CD4-positive, alpha-beta T cell treated with Interleukin-15 for 1 hour (primary cell): ENCODE measurements around the gene TRIM25.

ENCODE experiments used
- DNase-seq: peaks from one replicate; pipeline ENCODE4 v3.0.0-alpha.2; 2020

Gene TRIM25

GRCh38 chr17:56892333-56892732, 21.5 kb downstream of the TRIM25 start:
- DNase-seq = no peak

DNA sequence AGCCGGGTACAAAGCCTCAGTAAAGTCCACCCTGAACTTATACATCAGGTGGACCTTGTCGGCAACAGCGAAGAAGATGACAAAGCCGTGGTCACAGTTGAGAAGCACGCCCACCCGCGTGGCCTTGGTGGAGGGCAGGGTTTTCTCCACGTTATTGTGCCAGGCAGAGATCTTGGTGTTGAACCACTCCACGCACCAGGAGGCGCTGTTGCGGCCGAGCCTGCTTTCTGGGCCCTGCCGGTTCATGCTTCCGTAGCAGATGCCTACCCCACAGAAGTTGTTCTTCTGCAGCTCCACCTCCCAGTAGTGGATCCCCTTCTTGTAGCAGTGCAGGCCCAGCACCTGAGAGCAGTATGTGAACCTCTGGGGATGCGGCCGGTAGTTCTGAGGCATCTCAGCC, 22.1 kb downstream of the TRIM25 start:
- DNase-seq = peak; percentile 38

GRCh38 chr17:56890906-56891674, 22.8 kb downstream of the TRIM25 start:
- no peak for DNase-seq

GRCh38 chr17:56890390-56890789, 23.5 kb downstream of the TRIM25 start:
- no peak for DNase-seq

DNA sequence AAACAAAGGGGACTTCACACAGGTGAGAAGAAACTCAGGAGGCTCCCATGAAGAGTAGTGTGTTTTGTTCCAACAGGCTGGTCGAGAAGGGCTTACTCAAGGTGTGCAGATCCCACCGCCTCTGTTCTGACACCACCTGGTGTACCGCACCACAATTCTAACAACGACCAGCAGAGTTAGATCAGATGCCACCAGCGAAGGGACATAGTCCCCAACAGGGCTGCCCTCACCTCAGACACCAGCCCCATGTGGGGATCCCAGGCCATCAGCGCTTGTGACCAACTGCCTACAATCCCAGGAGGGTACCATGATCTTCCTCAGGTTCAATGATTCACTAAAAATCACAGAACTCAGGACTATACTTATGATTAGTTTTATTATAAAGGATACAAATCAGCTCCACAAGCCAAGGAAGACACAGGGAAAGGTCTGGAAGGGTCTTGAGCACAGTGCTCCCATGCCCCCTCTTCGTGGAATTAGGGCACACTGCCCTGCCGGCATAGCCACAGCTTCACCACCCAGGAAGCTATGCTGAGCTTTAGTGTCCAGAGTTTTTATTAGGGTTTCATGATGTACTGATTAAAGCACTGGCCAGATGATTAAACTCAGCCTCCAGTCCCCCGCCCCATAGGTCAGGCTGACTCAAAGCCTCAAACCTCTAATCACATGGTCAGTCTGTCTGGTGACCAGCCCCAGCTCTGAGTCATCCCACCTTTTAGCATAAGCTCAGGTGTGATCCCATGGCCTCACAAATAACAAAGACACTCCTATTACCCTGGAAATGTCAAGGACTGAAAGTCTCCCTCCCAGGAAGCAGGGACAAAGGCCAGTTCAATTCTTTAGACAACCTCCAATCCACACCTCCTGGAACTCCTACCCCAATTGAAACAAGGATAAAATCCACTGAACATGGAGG, 26.0 kb downstream of the TRIM25 start:
- no peak for DNase-seq

DNA sequence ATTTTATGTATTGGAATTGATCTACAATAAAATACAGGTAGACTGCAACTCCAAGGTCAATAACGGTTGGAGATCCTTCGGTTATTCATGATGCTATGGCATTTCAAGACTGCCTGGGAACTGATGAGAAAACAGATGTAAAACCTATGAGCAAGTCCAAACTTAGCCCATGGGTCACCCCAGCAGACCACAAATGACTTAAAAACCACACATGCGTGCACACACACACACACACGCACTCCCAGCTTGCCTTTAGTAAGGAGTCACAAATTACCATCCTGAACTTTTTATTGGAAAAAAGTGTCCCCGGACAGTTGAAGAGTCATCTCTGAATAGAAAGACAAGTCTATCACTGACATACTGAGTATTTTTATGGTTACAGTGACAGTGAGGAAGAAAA, 26.7 kb downstream of the TRIM25 start:
- no peak for DNase-seq

DNA sequence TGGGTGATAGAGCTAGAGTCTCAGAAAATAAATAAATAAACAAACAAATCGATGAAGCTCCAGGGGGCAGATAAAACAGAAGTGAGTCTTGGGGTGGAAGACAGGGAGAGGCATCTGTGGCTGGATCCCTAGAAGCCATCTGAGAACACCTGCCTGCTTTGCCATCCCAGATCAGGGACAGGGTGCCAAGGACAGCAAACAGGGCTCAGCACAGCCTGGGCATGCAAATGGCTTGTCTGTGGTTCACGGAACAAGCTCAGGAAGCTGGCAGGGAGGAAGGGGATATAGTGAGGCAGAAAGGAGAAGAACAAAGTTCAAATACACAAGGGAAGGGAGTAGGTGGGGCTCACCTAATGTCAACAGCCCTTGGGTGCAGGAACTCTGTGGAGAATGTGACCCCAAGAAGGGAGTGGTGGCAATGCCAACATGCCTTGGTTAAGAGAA, 27.5 kb downstream of the TRIM25 start:
- DNase-seq = no peak

DNA sequence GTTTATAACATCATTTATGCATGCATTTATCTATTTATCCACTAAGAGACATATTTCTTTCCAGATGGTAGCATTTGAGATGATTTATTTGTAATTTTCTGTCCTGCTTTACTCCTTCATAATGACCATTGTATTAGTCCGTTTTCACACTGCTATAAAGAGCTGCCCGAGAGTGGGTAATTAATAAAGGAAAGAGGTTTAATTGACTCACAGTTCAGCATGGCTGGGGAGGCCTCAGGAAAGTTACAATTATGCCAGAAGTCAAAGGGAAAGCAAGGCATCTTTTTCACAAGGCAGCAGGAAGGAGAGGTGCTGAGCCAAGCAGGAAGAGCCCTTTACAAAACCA, 28.6 kb downstream of the TRIM25 start:
- no peak for DNase-seq

DNA sequence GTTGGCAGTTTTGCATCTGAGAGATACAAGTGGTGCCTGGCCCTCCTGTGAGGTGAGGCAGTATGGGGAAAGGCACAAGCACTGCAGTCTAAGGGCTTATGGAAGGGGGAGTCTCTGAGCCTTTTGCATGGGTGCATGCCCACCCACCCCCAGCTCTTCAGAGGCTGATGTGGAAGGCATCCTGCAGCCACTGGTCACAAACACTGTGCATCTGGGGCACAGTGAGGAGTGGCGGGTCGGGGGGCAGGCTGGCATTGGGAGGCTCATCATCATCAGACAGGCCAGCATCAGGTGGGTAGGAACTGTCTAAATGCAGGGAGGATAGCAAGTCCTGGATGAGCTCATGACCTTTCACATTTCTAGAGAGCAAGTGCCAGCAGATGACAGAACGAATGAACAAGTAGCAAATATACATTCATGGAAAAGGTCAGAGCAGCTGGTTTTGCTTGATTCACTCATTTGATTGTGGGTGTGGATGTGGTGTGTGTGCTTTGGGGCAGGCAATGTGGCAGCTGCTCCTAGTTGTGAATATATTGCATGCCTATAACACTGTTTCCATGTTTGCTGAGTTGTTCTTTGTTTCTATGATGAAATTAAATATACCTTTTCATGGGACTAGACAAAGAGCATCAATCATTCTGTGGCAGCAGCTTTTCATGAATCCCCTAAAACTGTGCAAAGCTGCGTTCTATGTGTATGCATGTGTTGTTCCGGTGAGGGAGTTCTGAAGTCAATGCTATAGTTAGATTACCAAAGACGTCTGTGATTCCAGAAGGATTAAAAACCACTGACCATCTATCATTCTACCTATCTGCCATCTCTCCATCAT, 29.2 kb downstream of the TRIM25 start:
- no peak for DNase-seq

GRCh38 chr17:56883616-56884015, 30.2 kb downstream of the TRIM25 start:
- no peak for DNase-seq

GRCh38 chr17:56881685-56882295, 32.1 kb downstream of the TRIM25 start:
- no peak for DNase-seq

GRCh38 chr17:56880571-56880970, 33.3 kb downstream of the TRIM25 start:
- no peak for DNase-seq

DNA sequence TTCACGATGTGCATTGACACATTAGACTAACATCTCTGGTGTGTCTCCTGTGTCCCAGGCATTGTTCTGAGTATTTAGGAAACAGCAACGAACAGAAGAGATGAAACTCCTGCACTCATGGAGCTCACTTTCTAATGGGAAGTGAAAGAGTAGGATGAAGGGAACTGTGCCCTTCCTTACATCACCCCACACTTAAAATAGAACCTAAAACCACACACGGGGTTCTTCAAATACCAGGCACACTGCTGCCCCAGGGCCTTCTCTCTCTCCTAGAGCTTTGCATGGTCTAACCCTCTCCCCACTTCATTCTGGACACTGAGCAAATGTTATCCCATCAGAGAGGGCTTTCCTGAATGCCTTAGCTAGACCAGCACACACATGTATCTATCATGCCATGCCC, 33.7 kb downstream of the TRIM25 start:
- no peak for DNase-seq

- DNase-seq = no peak
Observed at GRCh38 chr17:56879280-56879679, 34.6 kb downstream of the TRIM25 start.

GRCh38 chr17:56876766-56877179, 37.1 kb downstream of the TRIM25 start:
- no peak for DNase-seq

GRCh38 chr17:56870081-56870651, 43.7 kb downstream of the TRIM25 start:
- DNase-seq = no peak

DNA sequence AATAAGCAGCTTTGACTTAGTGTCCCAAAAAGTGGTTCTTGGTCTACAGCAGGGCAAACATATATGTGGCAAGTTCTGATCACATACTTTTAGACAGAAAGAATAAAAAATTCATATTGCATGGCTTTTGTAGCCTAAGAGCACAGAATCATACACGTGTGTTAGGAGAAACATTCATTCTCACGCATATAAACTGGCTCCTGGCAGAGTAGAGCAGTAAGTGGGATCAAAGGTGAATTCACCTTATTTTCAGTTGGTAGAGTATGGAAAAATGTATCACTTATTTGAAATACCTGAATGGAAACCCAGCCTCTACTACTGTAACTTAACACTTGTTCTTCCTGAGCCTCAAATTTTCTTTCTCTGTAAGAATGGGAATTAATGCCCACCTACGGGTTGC, 45.1 kb downstream of the TRIM25 start:
- no peak for DNase-seq

- DNase-seq = no peak
Observed at GRCh38 chr17:56867948-56868376, 45.9 kb downstream of the TRIM25 start.

GRCh38 chr17:56866496-56866895, 47.4 kb downstream of the TRIM25 start:
- no peak for DNase-seq

DNA sequence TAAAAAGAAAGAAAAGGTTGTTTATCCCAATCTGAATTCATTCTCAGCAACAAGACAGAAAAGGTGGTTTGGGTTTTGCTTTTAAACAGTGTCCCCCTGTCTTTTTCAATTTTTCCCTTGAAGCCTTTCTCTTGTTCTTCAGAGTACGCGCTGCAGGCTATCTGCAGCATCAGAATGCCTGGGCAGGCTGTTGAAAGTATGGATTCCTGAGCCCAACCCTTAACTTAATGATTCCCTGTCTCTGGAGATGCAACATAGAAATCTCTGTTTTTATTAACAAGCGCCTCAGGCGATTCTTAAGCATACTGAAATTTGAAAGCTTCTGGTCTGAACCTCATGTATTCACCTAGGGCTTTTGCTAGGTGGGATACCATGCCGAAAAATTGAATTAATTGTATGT, 47.8 kb downstream of the TRIM25 start:
- DNase-seq = no peak

DNA sequence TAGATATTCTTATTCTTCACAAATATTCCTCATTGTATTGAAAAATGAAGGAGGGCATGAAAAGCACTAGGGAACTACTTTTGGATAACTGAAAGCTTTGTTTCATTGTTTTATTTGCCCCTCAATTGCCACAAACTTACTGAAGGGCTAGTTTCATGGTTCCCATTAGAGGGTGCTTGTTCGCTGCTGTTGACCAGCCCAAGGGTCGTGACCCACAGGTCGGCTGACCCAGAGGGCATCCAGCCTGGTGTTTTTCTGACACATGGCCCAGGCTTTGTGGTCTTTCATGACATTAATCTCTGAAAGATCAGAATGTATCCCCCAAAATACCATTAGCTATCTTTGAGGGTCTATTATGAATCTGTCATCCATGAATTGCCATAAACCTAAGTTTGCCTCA, 49.9 kb downstream of the TRIM25 start:
- DNase-seq = no peak

GRCh38 chr17:56861899-56862298, 52.0 kb downstream of the TRIM25 start:
- no peak for DNase-seq
